ENCODE measurements around the gene KCNA1.
"Not testable (repeated sequence)": the region's sequence is repeated elsewhere in the genome, so short reads cannot be mapped to it uniquely, and the experiment has no call there.

KCNA1 gene

DNA sequence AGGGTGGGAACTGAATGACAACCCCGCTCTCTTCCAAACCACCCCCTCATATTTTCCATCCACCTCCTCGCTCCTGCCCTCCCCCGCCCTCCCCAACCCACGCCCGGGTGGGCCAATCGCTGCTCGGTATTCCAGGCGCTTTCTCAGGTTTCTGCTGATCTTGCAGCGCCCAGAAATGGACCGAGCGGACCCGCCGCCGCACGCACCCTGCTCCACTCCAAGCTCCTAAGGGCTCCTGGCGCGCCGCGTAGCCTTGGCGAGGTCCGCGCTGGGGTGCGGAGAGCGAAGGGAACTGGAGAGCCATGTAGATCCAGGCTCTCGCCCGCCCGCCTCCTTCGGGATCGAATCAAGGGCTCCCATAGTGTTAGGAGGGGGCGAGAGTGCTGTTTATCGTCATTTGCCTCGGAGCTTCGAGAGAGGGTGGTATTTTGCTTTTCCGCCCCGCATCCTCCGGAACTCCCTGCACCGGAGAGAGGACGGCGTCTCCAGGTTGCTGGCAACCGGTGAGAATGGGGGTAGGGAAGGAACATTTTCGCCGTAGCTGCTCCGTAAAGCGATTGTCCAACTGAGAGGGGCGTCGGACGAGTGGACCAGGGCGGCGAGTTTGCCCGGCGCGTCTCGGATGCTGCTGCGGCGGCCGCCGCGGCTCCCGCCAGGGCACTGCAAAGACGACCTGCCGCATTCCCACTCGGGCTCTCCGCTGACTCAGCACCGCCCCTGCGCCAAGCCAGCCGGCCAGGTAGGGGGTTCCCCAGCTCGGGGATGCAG, at the start of gene KCNA1:
TSS of gene KCNA1 (plus strand) at position 172 of the 768 bp plus-strand sequence. CDS start 1,474 bp downstream, outside the sequence.
- DNase-seq, result no peak

DNA sequence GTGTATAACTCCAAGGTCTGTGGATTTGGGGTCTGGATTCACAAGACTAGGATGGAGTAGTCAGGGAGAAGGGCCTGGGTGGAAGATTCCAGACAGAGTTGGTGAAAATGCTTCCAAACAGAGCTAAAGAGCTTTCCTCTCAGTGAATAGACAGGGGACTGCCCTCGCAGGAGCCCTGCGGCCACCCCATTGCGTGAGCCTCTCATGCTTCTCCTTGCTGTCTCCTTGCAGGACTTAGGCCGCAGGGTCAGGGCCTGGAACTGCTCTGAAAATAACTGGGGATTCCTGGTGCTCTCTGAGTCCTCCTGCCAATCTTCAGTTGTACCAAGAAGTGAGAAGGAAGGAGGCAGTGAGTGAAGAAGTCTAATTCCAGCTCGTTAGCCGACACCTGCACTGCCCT, 49.0 kb upstream of the KCNA1 start:
- no peak for DNase-seq

DNA sequence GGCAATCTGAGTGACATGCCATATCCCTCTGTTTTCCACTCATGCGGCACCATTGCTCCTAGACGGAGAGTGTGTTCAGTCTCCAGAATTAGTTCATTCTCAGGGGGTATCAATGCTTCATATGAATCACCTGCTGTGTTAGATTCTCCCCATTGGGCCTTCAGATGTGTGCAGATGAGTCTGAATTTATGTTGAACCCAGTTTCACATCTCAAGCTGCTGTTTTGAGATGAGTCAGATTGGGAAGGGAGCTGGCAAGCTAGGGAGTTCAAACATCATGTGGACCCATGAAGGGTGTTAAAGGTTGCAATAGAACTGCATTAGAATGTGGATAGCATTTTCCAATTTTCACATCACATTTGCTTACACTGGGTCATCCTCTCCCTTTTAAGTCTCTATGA, 46.9 kb upstream of the KCNA1 start:
- no peak for DNase-seq

DNA sequence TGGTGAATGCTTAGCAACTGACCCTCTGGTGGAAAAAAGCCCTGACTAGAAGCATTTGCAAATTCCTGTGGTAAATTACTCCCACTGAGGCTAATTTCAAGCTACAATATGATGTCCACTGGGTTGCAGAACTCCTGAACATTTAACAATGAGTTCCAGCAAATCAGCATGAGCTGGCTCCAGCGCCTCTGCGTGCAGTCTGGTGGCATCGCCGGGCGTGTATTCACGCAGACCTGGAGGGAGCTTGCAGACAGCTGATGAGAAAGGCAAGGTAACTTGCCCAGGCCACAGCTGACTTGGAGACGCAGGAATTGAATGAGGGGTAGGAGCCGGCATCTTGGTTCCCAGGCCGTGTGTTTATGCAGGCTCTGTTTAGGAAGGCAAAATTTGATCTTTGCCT, 45.1 kb upstream of the KCNA1 start:
- no peak for DNase-seq

DNA sequence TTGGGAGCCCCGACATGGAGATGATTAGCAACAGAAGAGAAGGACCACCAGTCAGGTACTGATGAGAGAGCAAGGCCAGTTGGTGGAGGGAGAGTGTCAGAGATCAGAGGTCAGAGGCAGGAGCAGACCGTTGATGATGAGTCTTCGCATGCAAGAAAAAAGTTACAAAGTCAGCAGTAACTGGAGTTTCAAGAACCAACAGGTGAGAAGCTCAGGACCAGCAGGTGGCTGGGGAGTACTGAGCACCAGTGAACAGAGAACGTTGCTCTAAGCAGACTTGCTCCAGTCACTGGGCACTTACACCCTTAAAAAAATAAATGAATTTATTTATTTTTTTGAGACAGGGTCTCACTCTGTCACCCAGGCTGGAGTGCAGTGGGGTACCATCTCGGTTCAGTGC, 44.5 kb upstream of the KCNA1 start:
- DNase-seq, result no peak

DNA sequence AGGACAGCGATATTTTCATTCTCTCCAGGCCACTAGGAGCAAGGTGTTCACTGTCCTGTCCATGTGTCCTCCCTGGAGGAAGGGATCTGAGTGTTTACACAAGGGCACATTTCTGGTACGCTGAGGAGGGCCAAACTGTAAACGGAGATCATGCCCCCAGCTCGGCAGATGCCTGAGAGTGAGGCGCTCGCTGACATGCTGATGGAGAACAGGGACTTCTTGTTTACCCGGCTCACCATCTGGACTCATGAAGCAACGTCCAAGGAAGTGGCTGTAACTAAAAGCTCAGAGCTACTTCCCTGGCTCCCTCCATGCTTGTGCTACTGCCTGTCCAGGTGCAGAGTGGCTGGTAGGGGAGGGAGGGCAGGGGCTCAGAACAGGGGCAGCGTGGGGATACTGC, 43.4 kb upstream of the KCNA1 start:
- no peak for DNase-seq

DNA sequence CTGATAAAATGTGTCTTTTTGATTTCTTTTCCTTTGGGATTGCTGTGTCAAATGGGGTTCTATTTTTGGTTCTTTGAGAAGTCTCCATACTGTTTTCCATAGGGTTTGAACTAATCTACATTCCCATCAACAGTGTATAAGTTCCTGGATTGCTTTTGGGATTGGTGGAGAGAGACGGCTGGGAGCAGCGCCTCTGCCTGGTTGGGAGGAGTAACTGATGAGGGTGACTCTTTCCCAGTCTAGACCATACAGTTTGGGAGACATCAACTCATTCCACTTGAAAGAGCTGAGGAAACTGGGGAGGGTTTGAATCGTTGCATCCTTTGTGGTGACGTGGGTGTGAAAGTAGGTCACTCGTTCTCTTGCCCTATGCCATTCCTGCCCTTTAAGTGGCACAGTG, 42.3 kb upstream of the KCNA1 start:
- DNase-seq, result no peak

DNA sequence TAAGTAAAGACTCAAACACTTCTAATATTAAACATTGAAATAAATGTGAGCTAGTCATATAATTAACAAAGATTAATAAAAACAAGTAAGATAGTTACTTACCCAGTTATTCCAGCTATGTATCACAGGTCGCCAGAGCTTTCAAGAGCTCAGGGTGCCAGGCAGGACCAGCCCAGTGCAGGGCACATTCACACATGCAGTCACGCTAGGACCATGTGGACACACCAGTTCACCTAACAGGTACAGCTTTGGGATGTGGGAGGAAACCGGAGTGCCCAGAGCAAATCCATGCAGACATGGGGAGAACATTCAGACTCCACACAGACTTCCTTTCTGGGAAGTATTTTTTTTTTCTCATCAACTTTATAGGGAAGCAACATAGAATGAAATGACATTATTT, 39.3 kb upstream of the KCNA1 start:
- DNase-seq, result no peak

DNA sequence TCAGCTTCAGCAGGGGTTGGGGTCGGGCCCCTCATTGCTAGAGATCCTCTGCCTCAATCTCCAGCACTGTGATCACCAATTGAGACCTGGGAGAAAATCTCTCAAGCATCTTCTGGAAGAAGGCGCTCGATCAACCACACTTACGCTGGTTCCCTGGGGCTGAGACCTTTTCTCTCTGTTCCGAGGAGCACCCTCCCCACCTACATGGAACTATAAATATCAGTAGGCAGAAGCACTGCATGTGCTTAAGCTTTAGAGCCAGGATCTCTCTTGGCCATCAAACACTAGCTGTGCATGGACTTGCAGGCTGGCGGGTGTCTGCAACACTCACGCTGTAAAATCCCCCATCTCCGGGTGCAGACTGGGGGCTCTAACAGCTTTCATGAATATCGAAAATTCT, 38.2 kb upstream of the KCNA1 start:
- DNase-seq, result no peak

DNA sequence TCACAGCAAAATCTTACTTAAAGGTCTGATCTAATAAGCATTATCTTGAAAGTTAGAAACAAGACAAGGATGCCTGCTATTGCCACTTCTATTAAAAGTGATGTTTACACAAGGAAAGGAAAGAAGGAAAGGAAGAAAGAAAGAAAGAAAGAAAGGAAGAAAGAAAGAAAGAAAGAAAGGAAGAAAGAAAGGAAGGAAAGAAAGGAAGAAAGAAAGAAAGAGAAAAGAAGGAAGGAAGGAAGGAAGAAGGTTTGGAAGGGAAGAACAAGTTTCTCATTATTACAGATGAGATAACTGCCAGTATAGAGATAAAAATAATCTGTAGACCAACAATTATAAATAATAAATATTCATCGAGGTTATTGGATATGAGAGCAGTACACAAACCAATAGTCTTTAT, 35.8 kb upstream of the KCNA1 start:
- DNase-seq, result no peak

DNA sequence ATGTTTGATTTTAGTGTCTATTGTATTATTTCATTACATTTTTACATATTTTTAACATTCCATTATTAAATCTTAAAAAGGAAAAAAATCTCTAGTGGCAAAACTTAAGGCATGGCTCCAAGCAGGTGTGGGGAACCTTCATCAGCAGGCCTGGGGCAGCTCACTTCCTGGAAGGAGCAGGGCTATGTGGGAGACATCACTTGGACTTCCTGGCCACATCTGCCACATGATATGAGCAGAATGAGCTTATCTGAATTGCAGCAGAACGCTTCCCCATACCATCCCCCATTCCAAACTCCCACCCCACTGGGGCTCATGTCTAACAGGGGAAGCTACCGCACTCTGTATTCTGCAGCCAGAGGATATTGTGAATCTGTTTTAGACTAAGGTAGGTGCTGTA, 35.0 kb upstream of the KCNA1 start:
- no peak for DNase-seq

DNA sequence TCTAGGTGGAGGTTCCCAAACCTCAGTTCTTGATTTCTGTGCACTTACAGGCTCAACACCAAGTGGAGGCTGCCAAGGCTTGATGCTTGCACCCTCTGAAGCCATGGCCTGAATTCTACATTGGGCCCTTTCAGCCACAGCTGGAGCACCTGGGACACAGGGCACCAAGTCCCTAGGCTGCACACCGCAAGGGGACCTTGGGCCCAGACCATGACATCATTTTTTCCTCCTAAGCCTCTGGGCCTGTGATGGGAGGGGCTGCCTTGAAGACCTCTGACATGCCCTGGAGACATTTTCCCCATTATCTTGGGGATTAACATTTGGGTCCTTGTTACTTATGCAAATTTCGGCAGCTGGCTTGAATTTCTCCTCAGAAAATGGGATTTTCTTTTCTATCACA, 30.2 kb upstream of the KCNA1 start:
- DNase-seq, result not testable (repeated sequence)

DNA sequence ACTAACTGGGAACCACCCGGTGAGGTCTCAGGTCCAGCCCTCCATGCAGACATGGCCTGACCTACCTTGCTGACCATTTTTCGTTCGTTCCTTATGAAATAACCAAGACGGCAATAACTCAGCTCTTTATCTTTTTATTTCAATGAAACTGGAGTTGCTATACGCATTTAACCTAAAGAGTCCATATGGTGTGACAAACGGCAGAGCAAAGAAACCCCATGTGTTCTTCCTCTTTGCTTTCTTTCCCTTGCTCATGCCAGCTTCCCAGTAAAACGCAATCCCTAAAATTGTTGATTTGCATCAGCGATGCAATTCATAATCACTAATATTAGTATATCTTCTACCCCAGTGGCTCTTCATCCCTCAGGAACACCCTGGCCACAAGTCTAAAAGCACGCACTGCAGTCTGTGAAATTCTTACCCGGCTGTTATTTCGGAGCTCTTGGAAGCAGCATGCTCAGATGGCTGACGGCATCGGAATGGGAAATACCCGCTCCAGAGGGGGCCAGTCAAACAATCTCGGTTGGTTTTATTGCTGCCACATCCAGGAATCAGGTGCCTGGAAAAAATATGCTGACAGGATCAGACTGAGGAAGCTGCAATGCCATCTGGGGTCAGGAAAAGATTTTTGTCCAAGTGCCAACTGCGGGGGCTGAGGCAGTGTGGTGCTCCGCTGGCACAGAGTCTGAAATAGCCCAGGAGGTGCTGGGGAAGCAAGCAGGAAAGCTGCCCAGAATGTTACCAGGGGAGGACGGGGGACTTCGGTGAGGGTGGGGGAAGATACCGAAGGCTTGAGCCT, 28.2 kb upstream of the KCNA1 start:
- DNase-seq, result no peak

DNA sequence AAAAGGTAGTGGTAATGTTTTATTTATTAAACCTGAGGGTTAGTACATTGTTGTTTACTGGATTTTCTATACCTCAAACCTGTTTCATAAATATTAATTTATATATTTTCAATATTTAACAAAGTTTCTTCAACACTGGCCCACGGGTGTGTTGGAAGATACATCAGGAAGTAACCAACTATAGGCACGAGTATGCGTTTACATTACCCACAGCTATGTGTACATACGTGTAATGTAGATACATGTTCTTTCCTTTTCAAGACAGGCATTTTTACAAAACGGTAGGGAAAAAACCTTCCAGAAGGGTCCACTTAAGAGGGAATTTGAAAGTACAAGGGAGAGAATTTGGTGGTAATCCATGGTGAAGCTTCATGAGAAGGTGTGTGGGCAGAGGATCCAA, 17.8 kb upstream of the KCNA1 start:
- DNase-seq, result no peak

DNA sequence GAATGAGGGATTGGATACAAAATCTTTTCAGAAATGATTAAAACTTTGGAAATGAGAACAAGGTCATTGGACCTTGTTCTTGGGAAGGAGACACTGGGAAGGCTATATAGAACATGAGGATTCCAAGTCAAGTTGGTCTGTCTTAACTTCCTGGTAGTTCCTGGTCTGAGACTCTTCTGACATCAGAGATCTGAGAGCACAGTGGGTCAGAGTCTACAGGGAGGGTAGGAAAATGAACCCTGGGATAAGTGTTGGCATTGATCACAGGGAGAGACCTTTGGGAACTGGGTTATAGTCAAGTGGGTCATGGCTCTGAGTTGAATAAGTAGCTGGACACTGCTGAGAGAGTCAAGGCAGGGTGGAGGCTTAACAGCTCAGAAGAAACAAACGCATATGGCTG, 17.3 kb upstream of the KCNA1 start:
- no peak for DNase-seq

DNA sequence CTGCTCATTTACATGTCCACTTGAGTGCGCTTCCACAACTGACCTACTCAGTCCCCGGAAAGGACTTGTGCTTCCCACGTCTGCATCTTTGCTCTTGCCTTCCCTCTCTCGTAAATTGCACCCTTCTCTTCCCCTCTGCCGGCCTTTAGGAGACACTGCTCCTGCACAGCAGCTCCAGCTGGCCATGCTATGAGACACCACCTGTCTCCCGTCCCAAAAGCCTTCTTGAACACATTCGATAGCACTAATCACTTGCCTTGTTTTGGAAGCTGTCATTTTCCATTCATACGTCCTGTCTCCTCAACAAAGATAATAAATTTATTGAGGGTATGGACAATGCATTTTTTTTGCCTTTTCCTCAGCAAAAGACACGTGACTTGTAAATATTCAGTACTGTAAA, 15.7 kb upstream of the KCNA1 start:
- no peak for DNase-seq

DNA sequence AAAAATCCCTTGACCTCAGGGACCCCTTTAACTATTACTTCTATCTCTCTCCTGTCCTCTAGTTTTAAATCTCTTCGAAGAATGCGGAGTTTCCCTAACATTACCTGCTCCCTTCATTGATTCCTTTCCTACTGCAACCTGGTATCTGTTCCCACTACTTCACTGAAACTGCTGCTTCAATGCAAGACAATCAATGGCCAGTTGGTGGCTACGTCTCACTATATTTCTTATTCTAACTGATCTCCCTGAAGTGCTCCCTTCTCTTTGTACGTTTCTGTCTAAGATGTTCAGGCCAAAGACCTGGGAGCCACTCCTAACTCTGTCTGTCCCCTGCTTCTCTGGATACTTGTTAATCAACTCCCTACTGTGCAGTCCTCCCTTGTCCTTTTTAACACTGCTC, 10.3 kb upstream of the KCNA1 start:
- DNase-seq, result peak; percentile 24

DNA sequence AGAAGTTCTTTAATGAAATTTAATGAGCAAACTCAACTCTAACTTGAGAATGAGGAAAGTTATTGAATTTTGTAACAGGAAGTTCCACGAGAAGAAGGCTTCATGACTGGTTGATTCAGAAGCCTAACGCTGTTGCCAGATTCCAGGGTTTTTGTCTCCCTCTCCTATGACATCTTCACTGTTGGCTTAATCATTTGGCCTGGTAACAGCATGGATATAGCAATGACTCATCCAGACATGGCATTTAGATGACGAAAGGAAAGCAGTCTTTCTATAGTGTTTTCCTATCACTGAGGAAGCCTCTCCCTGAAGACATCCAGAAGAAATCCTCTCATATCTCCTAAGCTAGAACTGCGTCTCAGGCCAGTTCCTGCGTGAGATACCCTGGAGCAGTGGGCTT, 9.4 kb upstream of the KCNA1 start:
- no peak for DNase-seq

DNA sequence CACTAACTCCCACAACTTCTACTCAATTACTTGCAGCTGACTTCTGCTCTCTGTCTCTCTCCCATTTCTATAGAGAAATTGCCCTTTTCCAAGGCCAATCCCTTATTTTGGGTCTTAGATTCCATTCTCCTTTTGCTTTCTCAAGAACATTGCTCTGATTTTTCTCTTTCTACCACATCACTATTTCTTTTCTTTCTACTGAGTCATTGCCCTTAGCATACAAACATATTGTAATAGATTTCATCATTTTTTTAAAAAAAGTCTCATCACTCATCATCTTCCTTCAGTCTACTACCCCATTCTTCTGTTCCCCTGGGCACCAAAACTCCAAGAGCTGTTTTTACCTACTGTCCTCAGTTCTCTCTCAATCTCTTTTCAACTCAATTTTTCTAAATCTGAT, 4.4 kb upstream of the KCNA1 start:
- no peak for DNase-seq

DNA sequence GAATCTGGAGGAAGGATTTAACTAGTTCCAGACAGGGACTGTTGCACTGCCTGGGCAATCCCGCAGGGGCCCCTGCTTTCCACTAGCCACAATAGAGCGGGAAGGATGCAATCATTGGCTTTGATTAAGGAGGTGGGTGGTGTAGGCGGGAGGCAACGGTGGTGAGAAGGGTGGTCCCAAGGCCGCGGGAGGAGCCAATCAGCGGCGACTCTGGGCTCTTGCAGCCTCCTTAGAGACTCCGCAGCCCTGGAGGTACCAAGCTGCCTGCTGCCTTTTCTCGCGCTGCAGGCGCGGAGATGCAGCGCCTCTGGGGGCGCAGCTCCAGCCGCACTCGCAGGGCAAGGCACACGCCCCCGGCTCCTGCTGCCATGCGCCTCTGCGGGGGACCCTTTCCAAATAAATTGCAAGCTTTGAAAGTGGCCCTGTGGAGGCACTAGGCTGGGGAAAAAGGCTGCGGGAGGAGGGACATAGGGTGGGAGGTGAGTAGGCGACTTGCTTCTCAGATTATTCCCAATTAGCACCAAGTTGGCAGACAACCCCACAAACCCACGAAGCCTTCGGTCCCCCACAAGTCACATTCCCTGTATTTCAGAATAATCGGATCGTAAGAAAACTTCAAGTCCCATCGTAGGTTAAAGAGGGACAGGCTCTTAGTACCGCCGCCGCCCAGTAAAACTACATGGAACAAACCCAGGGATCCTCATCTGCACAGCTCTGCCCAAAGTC, 858 bp upstream of the KCNA1 start:
- DNase-seq, result no peak

DNA sequence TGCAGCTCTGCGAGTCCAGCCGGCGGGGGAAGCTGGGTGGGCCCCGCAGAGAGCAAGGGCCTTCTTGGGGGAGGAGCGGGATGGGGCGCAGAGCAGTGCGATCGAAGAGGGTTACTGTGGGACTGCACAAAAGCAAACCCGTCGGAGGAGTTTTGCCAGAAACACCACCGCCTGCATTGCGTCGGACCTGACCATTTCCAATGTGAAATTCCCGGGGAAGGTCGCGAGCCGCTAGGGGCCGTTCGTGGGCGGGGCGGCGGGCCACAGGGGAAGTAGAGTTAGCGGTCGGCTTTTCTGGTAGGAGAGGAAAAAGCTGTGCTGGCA, 333 bp upstream of the KCNA1 start:
- DNase-seq, result no peak

DNA sequence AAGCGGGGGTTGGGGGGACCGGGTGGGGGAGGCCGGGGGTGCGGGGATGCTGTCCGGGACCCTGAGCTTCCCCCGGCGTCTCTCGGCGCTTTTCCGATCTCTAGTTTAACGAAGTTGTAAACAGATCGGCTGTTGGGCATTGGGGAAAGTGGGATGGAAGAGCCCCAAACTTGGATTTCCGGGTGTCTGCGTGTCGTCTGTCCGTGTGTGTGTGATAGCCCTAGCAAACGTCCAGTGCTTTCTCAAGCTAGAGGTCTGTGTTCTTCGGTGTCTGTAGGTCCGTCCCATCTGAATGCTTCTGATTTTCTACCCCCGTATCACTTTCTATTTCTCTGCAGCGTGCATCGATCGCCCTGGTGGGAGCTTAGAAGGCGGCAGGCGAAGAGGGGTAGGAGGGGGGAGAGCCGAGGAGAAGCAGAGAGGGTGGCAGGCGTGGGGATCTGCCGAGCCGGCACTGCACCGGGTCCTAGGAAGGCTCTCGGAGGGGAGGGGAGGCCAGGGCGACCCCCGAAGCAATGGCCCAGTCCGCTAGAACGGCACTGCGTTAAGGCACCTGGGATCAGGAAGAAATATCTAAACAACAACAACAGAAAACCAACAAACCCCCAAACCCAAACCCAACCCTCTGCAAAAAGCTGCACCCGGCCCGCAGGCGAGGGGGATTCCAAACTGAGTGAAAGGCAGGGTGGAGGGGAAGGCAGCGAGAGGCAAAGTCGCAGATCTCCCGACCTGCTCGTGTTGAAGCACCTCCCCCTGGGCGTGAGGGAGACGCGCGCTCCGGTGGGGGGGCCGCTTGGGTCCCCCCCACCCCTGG, 1.0 kb downstream of the KCNA1 start:
- DNase-seq, result no peak

DNA sequence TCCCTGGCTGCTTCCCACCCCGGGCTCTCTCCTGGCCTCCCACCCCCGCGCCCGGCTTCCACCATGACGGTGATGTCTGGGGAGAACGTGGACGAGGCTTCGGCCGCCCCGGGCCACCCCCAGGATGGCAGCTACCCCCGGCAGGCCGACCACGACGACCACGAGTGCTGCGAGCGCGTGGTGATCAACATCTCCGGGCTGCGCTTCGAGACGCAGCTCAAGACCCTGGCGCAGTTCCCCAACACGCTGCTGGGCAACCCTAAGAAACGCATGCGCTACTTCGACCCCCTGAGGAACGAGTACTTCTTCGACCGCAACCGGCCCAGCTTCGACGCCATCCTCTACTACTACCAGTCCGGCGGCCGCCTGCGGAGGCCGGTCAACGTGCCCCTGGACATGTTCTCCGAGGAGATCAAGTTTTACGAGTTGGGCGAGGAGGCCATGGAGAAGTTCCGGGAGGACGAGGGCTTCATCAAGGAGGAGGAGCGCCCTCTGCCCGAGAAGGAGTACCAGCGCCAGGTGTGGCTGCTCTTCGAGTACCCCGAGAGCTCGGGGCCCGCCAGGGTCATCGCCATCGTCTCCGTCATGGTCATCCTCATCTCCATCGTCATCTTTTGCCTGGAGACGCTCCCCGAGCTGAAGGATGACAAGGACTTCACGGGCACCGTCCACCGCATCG, 1.8 kb downstream of the KCNA1 start:
- DNase-seq, result no peak
